ENCODE data around the gene GJB4. TPM values are rescaled to one million over a fixed set of nuclear protein-coding genes. Genes with fewer than 3 reads are reported as not detected.

Gene GJB4
- polyA plus RNA-seq, 1 of the 3 experiments (the other 2 are of a cell fraction): not detected

DNA sequence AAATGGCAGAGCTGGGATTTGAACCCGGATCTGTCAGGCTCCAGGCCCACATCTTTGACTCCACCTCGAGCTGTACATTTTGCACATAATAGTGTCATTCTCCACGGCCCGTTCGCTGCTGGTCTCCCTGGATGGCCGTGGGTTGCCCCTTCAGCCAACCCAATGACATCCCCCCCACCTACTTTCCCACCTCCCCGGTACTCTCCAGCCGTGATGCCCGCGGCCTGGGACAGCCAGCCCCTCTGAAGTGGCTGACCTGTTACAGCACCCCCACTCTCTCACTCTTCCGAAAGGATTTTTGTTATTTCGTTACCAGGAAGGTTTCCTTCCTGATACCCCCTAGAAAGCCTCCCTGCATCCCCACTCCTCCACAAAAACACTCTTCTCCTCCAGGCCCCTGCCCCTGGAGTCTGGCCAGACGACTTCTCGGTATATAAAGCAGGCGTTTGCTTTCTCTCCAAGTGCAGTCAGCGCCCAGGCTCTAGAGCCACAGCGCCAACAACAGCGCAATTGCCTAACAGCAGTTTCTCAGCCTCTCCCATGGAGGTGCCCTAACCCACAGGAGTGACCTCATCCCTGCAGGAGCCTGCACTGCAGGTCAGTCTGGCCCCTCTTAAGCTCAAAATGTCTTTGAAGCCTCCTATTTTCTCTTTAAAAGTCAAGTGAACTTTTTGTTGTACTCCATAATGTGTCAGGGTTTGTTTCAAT is 19.2 kb upstream of the GJB4 start:
- H3K27ac ChIP-seq (ENCODE audit: low read depth in 2 of 2, low read length in 1 of 2): no peak overlapping the region
- H3K9me3 ChIP-seq: no peaks in the 10 kb centered on the region
- WGBS (ENCODE audit: low lambda C conversion rate): 46% methylated on average over 18 of the region's 18 CpGs
- no peaks in the 10 kb centered on the region for H3K27me3 ChIP-seq (ENCODE audit: insufficient read depth)
- H4K20me1 ChIP-seq (ENCODE audit: insufficient read depth): no peaks in the 10 kb centered on the region
- ChIA-PET CTCF (interaction anchor here (0.9 to 4.9 kb wide), 10 partner anchors 10 to 1107 kb away, joined by 3 to 57 read pairs (median 4); partner anchors contain the start of gene GJB5), POLR2A (no interaction called here)
- peak; percentile 49 for TF ChIP-seq RAD21 (IDR thresholded peaks at IDR 0.05; ENCODE audit: low read length)
- TF ChIP-seq RCOR1 (IDR thresholded peaks at IDR 0.05; ENCODE audit: low read length): no peak
- TF ChIP-seq ZBTB33 (IDR thresholded peaks at IDR 0.05; ENCODE audit: borderline replicate concordance, low read depth): no peak
- no peak overlapping the region for H3K4me2 ChIP-seq
- no peaks in the 10 kb centered on the region for H3K9me2 ChIP-seq
- H3K4me3 ChIP-seq (ENCODE audit: low read depth in 2 of 2, low read length in 1 of 2): no peak overlapping the region
- no peak overlapping the region for H2AFZ ChIP-seq (ENCODE audit: low read depth)
- no peaks in the 10 kb centered on the region for H3K36me3 ChIP-seq (replicated peaks in 1 of 2; ENCODE audit: control insufficient read depth in 1 of 2, insufficient read depth in 2 of 2, low read length in 1 of 2)
- no peak for DNase-seq
- H3K4me1 ChIP-seq (ENCODE audit: control insufficient read depth in 1 of 2, insufficient read depth in 2 of 2, low read depth in 1 of 2, low read length in 1 of 2): peaks cover 0 to 8% of the 10 kb centered on the region in 2 experiments; a peak in 1 of 4 replicates
- no peaks in the 10 kb centered on the region for H3K79me2 ChIP-seq (ENCODE audit: insufficient read depth)
- H3F3A ChIP-seq (replicated peaks; ENCODE audit: insufficient read depth): no peaks in the 10 kb centered on the region
- H3K9ac ChIP-seq: no peak overlapping the region

GRCh38 chr1:34742667-34743270 is 16.8 kb upstream of the GJB4 start:
- POLR2A ChIA-PET: no interaction called here
- CTCF ChIA-PET: interaction anchor here (0.5 to 4.9 kb wide), 84 partner anchors 10 to 1133 kb away, joined by 3 to 57 read pairs (median 4); partner anchors contain the start of genes GJB4, GJB5 and SMIM12
- Histone ChIP-seq H4K20me1 (ENCODE audit: insufficient read depth) (no peaks in the 10 kb centered on the region), H3K9ac (no peak overlapping the region), H3K27ac (ENCODE audit: low read depth in 2 of 2, low read length in 1 of 2) (no peak overlapping the region), H3K79me2 (ENCODE audit: insufficient read depth) (no peaks in the 10 kb centered on the region), H3K27me3 (ENCODE audit: insufficient read depth) (no peaks in the 10 kb centered on the region), H3K4me3 (ENCODE audit: low read depth in 2 of 2, low read length in 1 of 2) (no peak overlapping the region; a peak in 1 of 4 replicates), H3F3A (replicated peaks; ENCODE audit: insufficient read depth) (no peaks in the 10 kb centered on the region), H3K9me2 (no peaks in the 10 kb centered on the region), H3K4me1 (ENCODE audit: control insufficient read depth in 1 of 2, insufficient read depth in 2 of 2, low read depth in 1 of 2, low read length in 1 of 2) (peaks cover 0 to 8% of the 10 kb centered on the region in 2 experiments; a peak in 1 of 4 replicates), H3K9me3 (no peaks in the 10 kb centered on the region), H3K4me2 (no peak overlapping the region), H3K36me3 (replicated peaks in 1 of 2; ENCODE audit: control insufficient read depth in 1 of 2, insufficient read depth in 2 of 2, low read length in 1 of 2) (no peaks in the 10 kb centered on the region), H2AFZ (ENCODE audit: low read depth) (no peak overlapping the region)
- DNase-seq: peak; percentile 91
- TF ChIP-seq SMC3 (IDR thresholded peaks at IDR 0.05; ENCODE audit: low read depth, low read length) (peak; percentile 75), CTCF (IDR thresholded peaks at IDR 0.05) (peak; percentile 82), RAD21 (IDR thresholded peaks at IDR 0.05; ENCODE audit: low read length) (peak; percentile 95), POLR2AphosphoS5 (IDR thresholded peaks at IDR 0.05; ENCODE audit: low read depth, low read length) (no peak), GABPA (IDR thresholded peaks at IDR 0.05; ENCODE audit: low read depth) (no peak)
- 14% methylated on average over 6 of the region's 16 CpGs for WGBS (ENCODE audit: low lambda C conversion rate)
